Activated CD8-positive, alpha-beta memory T cell treated with anti-CD3 and anti-CD28 coated beads, Interleukin-2, amount 50 U/mL, for 48 hours (primary cell): ENCODE measurements around the gene RAPGEF6.
"Not testable (repeated sequence)": the region's sequence is repeated elsewhere in the genome, so short reads cannot be mapped to it uniquely, and the experiment has no call there.

Experiments
- DNase-seq: peaks from one replicate; pipeline ENCODE4 v3.0.0-alpha.2; 2020

RAPGEF6 gene

GRCh38 chr5:131382407-131383395 is 252.3 kb downstream of the RAPGEF6 start:
- no peak for DNase-seq

- no peak for DNase-seq
Observed at GRCh38 chr5:131381777-131382176, 253.3 kb downstream of the RAPGEF6 start.

GRCh38 chr5:131381021-131381420 is 254.0 kb downstream of the RAPGEF6 start:
- DNase-seq: no peak

- not testable (repeated sequence) for DNase-seq
Observed at GRCh38 chr5:131380238-131380637, 254.8 kb downstream of the RAPGEF6 start.

- DNase-seq: no peak
Observed at GRCh38 chr5:131379723-131380122, 255.3 kb downstream of the RAPGEF6 start.

- no peak for DNase-seq
Observed at GRCh38 chr5:131378721-131379541, 256.1 kb downstream of the RAPGEF6 start.

- no peak for DNase-seq
Observed at GRCh38 chr5:131377785-131378325, 257.2 kb downstream of the RAPGEF6 start.

GRCh38 chr5:131377346-131377745 is 257.7 kb downstream of the RAPGEF6 start:
- no peak for DNase-seq

GRCh38 chr5:131375351-131375750 is 259.7 kb downstream of the RAPGEF6 start:
- DNase-seq: no peak
